GM23248 (cell line): ENCODE measurements around the gene IL3RA. TPM values are rescaled to one million over a fixed set of nuclear protein-coding genes. Genes with fewer than 3 reads are reported as not detected.
A peak's percentile ranks its signal among the peaks of the same experiment; 100 is the strongest.

Experiments
- DNase-seq: peaks from one replicate; pipeline ENCODE4 v3.0.0-alpha.2; 2015
- H2AFZ ChIP-seq: fragments of 200-600 bp; sonication (generic); 2 replicates; pipeline ENCODE4 v1.6.1; 2016; ENCODE audit warnings: antibody characterized with exemption
- H3F3A ChIP-seq: fragments of 200-600 bp; sonication (generic); 2 replicates; pipeline ENCODE4 v1.6.1; 2016; ENCODE audit warnings: mild to moderate bottlenecking, antibody characterized with exemption, mixed run types; ENCODE audit not compliant: insufficient read depth
- H3K27ac ChIP-seq: fragments of 200-600 bp; sonication (generic); 2 replicates; pipeline ENCODE4 v1.5.1; 2016; ENCODE audit warnings: mild to moderate bottlenecking
- H3K27me3 ChIP-seq: fragments of 200-600 bp; sonication (generic); replicated peaks from 2 replicates; pipeline ENCODE4 v1.6.1; 2016; ENCODE audit warnings: mild to moderate bottlenecking; ENCODE audit not compliant: insufficient read depth
- H3K36me3 ChIP-seq: fragments of 200-600 bp; sonication (generic); 2 replicates; pipeline ENCODE4 v1.6.1; 2016; ENCODE audit warnings: low read depth, mild to moderate bottlenecking
- H3K4me1 ChIP-seq: fragments of 200-600 bp; sonication (generic); 2 replicates; pipeline ENCODE4 v1.6.1; 2016; ENCODE audit warnings: mild to moderate bottlenecking; ENCODE audit not compliant: insufficient read depth
- H3K4me2 ChIP-seq: fragments of 200-600 bp; sonication (generic); one replicate; pipeline ENCODE4 v1.6.1; 2016; ENCODE audit warnings: mild to moderate bottlenecking; ENCODE audit not compliant: unreplicated experiment
- H3K4me3 ChIP-seq: fragments of 200-600 bp; sonication (generic); 2 replicates; pipeline ENCODE4 v1.5.1; 2016; ENCODE audit warnings: mild to moderate bottlenecking
- H3K79me2 ChIP-seq: fragments of 200-600 bp; sonication (generic); 2 replicates; pipeline ENCODE4 v1.6.1; 2016; ENCODE audit warnings: mild to moderate bottlenecking; ENCODE audit not compliant: insufficient read depth
- H3K9ac ChIP-seq: fragments of 200-600 bp; sonication (generic); 2 replicates; pipeline ENCODE4 v1.6.1; 2016; ENCODE audit warnings: mild to moderate bottlenecking
- H3K9me2 ChIP-seq: fragments of 200-600 bp; sonication (generic); 2 replicates; pipeline ENCODE4 v1.6.1; 2016; ENCODE audit warnings: mixed run types, mild to moderate bottlenecking, moderate library complexity; ENCODE audit not compliant: insufficient read depth
- H3K9me3 ChIP-seq: fragments of 200-600 bp; sonication (generic); one replicate; pipeline ENCODE4 v1.6.1; 2017; ENCODE audit warnings: low read depth
- H4K20me1 ChIP-seq: fragments of 200-600 bp; sonication (generic); 2 replicates; pipeline ENCODE4 v1.6.0; 2016; ENCODE audit not compliant: insufficient read depth
- EZH2 ChIP-seq: fragments of 200-600 bp; sonication (generic); IDR thresholded peaks from 2 replicates; pipeline ENCODE4 v1.6.1; 2018; ENCODE audit warnings: antibody characterized with exemption, mild to moderate bottlenecking; ENCODE audit not compliant: insufficient read depth, poor library complexity, severe bottlenecking
- EZH2phosphoT487 ChIP-seq: fragments of 200-600 bp; sonication (generic); IDR thresholded peaks from 2 replicates; pipeline ENCODE4 v1.6.1; 2018; ENCODE audit warnings: antibody characterized with exemption, moderate library complexity, mild to moderate bottlenecking, low read depth; ENCODE audit not compliant: insufficient read depth
- WGBS, 2 experiments: methylation state at CpG; one replicate each; pipeline ENCODE4 v1.1.6; 2015 to 2017; ENCODE audit warnings: low lambda C conversion rate in 2 of 2, low coverage in 1 of 2; ENCODE audit errors: missing lambda C conversion rate in 2 of 2; 5-methylcytosine and 5-hydroxymethylcytosine counted together
- in situ Hi-C: fragments of 300-500 bp; cut with MboI; formaldehyde crosslinking; loops from 2 replicates; pipeline ENCODE4 v1.15.0; 2020
- polyA plus RNA-seq: library from polyadenylated mRNA; unstranded; fragments of >200 nt; fragmentation: Nextera tagmentation; extraction: Ambion mirVana; gene quantifications from 2 replicates; pipeline ENCODE4 v1.2.1, GENCODE V29; 2016
- total RNA-seq: library from RNA; depleted of rRNA; stranded (reverse); fragments of >200 nt; shearing (Covaris generic); gene quantifications from 2 replicates; pipeline ENCODE4 v1.2.3, GENCODE V29; 2014; rRNA removed

IL3RA gene
- total RNA-seq (not detected in 2 replicates), polyA plus RNA-seq (0.13 and 0.30 TPM in 2 replicates)

DNA sequence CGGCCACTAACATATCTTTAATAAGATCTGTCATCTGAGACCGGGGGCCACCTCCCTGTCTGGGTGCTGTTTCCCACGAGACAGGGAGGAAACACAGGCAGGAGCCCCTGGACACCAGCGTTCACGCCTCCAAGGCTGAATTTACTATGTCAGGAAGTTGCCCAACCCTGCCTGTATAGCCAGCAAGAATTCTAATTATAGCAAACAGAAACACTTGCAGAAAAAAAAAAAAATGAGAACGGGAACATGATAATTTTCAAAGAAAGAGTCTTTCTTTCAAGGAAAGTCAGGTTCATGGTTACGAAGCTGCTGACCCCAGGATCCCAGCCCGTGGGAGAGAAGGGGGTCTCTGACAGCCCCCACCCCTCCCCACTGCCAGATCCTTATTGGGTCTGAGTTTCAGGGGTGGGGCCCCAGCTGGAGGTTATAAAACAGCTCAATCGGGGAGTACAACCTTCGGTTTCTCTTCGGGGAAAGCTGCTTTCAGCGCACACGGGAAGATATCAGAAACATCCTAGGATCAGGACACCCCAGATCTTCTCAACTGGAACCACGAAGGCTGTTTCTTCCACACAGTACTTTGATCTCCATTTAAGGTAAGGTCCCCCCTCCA lies at the start of gene IL3RA:
TSS of gene IL3RA (plus strand) at position 455 of the 613 bp plus-strand sequence. CDS start 4,981 bp downstream, outside the sequence.
- H3K4me3 ChIP-seq = peak within 1 kb of the TSS; percentile 43
- in situ Hi-C loops = no loop called here
- H2AFZ ChIP-seq = no peak within 1 kb of the TSS
- H3K4me1 ChIP-seq = no peaks in the 10 kb centered on the region
- no peaks in the 10 kb centered on the region for H3K79me2 ChIP-seq
- 16 to 20% methylated on average over 14 of the region's 14 CpGs for WGBS, 2 experiments
- H3K9me2 ChIP-seq = no peaks in the 10 kb centered on the region
- H4K20me1 ChIP-seq = no peaks in the 10 kb centered on the region
- H3K9ac ChIP-seq = no peak within 1 kb of the TSS
- no peaks in the 10 kb centered on the region for H3F3A ChIP-seq
- H3K9me3 ChIP-seq = no peaks in the 10 kb centered on the region
- no peak within 1 kb of the TSS for H3K27ac ChIP-seq
- no peaks in the 10 kb centered on the region for H3K27me3 ChIP-seq
- H3K4me2 ChIP-seq = peak within 1 kb of the TSS; percentile 83
- H3K36me3 ChIP-seq = no peaks in the 10 kb centered on the region
- no peak for TF ChIP-seq EZH2
- TF ChIP-seq EZH2phosphoT487 = no peak
- DNase-seq = peak; percentile 23

DNA sequence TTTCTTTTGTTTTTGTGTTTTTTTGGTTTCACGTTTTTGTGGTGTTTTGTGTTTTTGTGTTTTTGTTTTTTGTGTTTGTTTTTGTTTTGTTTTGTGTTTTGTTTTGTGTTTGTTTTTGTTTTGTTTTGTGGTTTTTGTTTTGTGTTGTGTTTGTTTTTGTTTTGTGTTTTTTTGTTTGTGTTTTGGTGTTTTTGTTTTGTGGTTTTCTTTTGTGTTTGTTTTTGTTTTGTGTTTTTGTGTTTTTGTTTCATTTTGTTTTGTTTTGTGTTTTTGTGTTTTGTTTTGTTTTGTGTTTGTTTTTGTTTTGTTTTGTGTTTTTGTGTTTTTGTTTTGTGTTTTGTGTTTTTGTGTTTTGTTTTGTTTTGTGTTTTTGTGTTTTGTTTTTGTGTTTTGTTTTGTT lies 47.0 kb upstream of the IL3RA start:
- Histone ChIP-seq H3K9me3 (no peaks in the 10 kb centered on the region), H3K4me1 (no peaks in the 10 kb centered on the region), H3F3A (peaks cover 7% of the 10 kb centered on the region; the same call in 1 of the 2 replicates), H3K9ac (no peak overlapping the region), H3K27me3 (no peaks in the 10 kb centered on the region), H3K36me3 (no peaks in the 10 kb centered on the region), H2AFZ (no peak overlapping the region), H3K27ac (no peak overlapping the region), H4K20me1 (no peaks in the 10 kb centered on the region), H3K4me2 (no peak overlapping the region), H3K9me2 (no peaks in the 10 kb centered on the region), H3K79me2 (no peaks in the 10 kb centered on the region), H3K4me3 (no peak overlapping the region)
- in situ Hi-C loops = no loop called here
- DNase-seq = no peak
- TF ChIP-seq EZH2phosphoT487 (no peak), EZH2 (no peak)
- 41 to 57% methylated on average over 1 of the region's 1 CpG for WGBS, 2 experiments

DNA sequence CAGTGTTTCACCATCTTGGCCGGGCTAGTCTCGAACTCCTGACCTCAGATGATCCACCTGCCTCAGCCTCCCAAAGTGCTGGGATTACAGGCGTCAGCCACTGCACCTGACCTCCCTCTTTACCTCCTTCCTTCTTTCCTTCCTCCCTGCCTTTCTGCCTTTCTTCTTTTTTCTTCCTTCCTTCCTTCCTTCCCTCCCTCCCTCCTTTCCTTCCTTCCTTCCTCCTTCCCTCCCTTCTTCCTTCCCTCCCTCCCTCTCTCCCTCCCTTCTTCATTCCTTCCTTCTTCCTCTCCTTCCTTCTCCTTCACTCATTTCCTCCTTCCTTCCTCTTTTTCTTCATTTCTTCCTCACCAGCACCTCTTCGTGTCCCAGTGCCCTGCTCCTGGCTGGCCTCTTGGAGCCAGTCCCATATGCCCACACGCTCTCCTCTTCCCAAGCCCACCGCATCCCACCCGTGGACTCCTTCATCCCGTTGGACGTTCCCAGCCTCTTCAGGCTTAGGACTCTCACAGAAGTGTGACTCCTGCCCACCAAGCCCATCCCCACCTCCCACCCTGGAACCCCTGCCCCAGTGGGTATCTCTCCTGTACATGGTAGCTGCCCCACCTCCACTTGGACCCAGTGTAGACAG lies 45.4 kb upstream of the IL3RA start:
- in situ Hi-C loops = no loop called here
- Histone ChIP-seq H3K27me3 (no peaks in the 10 kb centered on the region), H3K9ac (no peak overlapping the region), H4K20me1 (no peaks in the 10 kb centered on the region), H3K27ac (no peak overlapping the region), H3K36me3 (no peaks in the 10 kb centered on the region), H2AFZ (no peak overlapping the region), H3K79me2 (no peaks in the 10 kb centered on the region), H3K4me2 (no peak overlapping the region), H3F3A (peaks cover 7% of the 10 kb centered on the region; the same call in 1 of the 2 replicates), H3K9me2 (no peaks in the 10 kb centered on the region), H3K4me1 (no peaks in the 10 kb centered on the region), H3K4me3 (no peak overlapping the region), H3K9me3 (no peaks in the 10 kb centered on the region)
- TF ChIP-seq EZH2phosphoT487 = no peak
- no peak for TF ChIP-seq EZH2
- WGBS, 2 experiments = 65 to 68% methylated on average over 9 of the region's 9 CpGs
- no peak for DNase-seq

DNA sequence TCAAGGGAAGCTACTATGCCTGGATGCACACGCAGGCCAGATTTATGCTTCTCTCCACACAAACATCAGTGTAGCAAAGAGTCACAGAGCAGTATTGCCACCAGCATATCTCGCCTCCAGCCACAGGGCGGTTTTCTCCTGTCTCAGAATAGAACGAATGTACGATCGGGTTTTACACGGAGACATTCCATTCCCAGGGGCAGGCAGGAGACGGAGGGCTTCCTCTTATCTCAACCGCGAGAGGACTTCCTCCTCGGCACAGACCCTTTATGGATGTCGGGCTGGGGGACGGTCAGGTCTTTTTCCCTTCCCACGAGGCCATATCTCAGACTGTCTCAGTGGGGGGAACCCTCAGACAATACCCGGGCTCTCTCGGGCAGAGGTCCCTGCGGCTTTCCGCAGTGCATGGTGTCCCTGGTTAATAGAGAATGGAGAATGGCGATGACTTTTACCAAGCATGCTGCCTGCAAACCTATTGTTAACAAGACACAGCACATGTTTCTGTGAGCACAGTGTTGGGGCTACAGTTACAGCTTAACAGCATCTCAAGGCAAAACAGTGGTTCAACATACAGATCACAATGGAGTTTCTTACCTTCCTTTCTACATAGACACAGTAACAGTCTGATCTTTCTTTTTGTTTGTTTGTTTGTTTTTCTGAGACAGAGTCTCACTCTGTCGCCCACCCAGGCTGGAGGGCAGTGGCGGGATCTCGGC lies 43.9 kb upstream of the IL3RA start:
- Histone ChIP-seq H3K27me3 (no peaks in the 10 kb centered on the region), H3K36me3 (no peaks in the 10 kb centered on the region), H3K79me2 (no peaks in the 10 kb centered on the region), H3K4me2 (no peak overlapping the region), H3K4me3 (no peak overlapping the region), H3K4me1 (no peaks in the 10 kb centered on the region), H3K9me3 (no peaks in the 10 kb centered on the region), H4K20me1 (no peaks in the 10 kb centered on the region), H2AFZ (no peak overlapping the region), H3K9me2 (no peaks in the 10 kb centered on the region), H3K9ac (no peak overlapping the region), H3K27ac (no peak overlapping the region), H3F3A (peaks cover 7% of the 10 kb centered on the region; the same call in 1 of the 2 replicates)
- in situ Hi-C loops = no loop called here
- TF ChIP-seq EZH2 (no peak), EZH2phosphoT487 (no peak)
- 43 to 44% methylated on average over 21 to 22 of the region's 22 CpGs for WGBS, 2 experiments
- DNase-seq = no peak
